Natural killer cell (primary cell): ENCODE measurements around the gene SP9. TPM values are rescaled to one million over a fixed set of nuclear protein-coding genes. Genes with fewer than 3 reads are reported as not detected.

ENCODE experiments used
- ATAC-seq, 3 donors: fragments of 150-1000 bp in 2 of 3; fragments of 200-7000 bp in 1 of 3; cut with Tn5 transposase; 1 replicate in 1 of 3; 2 replicates in 2 of 3; pipeline ENCODE4 v1.10.0; 2021; ENCODE audit warnings: mild to moderate bottlenecking in 2 of 3, moderate library complexity in 2 of 3
- DNase-seq, 2 donors: peaks; one replicate each; pipeline versions ENCODE4 v3.0.0 to v3.0.0-alpha.2; 2013 to 2021; ENCODE audit warnings: mixed read lengths in 1 of 2
- H3K27ac ChIP-seq: one replicate; pipeline ENCODE4 v1.5.1; 2013; ENCODE audit warnings: mild to moderate bottlenecking, low read length
- H3K27me3 ChIP-seq: one replicate; pipeline ENCODE4 v1.6.1; 2013; ENCODE audit warnings: low read length; ENCODE audit not compliant: control insufficient read depth, insufficient read depth
- H3K36me3 ChIP-seq: one replicate; pipeline ENCODE4 v1.6.1; 2013; ENCODE audit warnings: low read length; ENCODE audit not compliant: control insufficient read depth, insufficient read depth
- H3K4me1 ChIP-seq: one replicate; pipeline ENCODE4 v1.6.1; 2013; ENCODE audit warnings: low read length; ENCODE audit not compliant: control insufficient read depth, insufficient read depth
- H3K4me3 ChIP-seq: one replicate; pipeline ENCODE4 v1.5.1; 2013; ENCODE audit warnings: low read length
- H3K9me3 ChIP-seq: one replicate; pipeline ENCODE4 v1.6.1; 2013; ENCODE audit warnings: low read length; ENCODE audit not compliant: control insufficient read depth, insufficient read depth
- H3K27ac Mint-ChIP-seq, 2 donors: one replicate each; pipeline ENCODE4 v1.8.0; 2022; ENCODE audit warnings: mild to moderate bottlenecking in 2 of 2, mixed read lengths in 2 of 2, moderate library complexity in 1 of 2
- H3K27me3 Mint-ChIP-seq, 2 donors: one replicate each; pipeline ENCODE4 v1.8.0; 2022; ENCODE audit warnings: low read depth in 2 of 2, mixed read lengths in 2 of 2
- H3K36me3 Mint-ChIP-seq: one replicate; pipeline ENCODE4 v1.8.0; 2022; ENCODE audit warnings: mixed read lengths
- H3K4me1 Mint-ChIP-seq, 2 donors: one replicate each; pipeline ENCODE4 v1.8.0; 2022; ENCODE audit warnings: mixed read lengths in 2 of 2
- H3K4me3 Mint-ChIP-seq: one replicate; pipeline ENCODE4 v1.8.0; 2022; ENCODE audit warnings: mild to moderate bottlenecking, moderate library complexity, mixed read lengths
- H3K9me3 Mint-ChIP-seq, 2 donors: one replicate each; pipeline ENCODE4 v1.8.0; 2022; ENCODE audit warnings: mixed read lengths in 2 of 2
- WGBS: methylation state at CpG from one replicate; pipeline ENCODE4 v1.1.7; 2013; ENCODE audit warnings: missing lambda C conversion rate; ENCODE audit not compliant: insufficient coverage; 5-methylcytosine and 5-hydroxymethylcytosine counted together
- intact Hi-C: fragments of 100-400 bp; cut with micrococcal nuclease; formaldehyde crosslinking; loops from one replicate; pipeline ENCODE4 v1.14.2; 2022
- total RNA-seq, 4 donors: library from RNA; stranded (reverse); fragments of 120-200 nt in 1 of 4; gene quantifications; one replicate each; pipeline versions ENCODE4 v1.2.3 to v1.2.4, GENCODE V29; 2013 to 2022
- TF ChIP-seq, protein P1 (sequence below): fragments of 200-600 bp; IDR thresholded peaks from one replicate; pipeline ENCODE4 v1.8.0; 2022; ENCODE audit warnings: antibody characterized with exemption

SP9 gene
- total RNA-seq, 3 donors from 2014 or later (not counting 1 experiment from before 2014, with no cell fraction given), result not detected

DNA sequence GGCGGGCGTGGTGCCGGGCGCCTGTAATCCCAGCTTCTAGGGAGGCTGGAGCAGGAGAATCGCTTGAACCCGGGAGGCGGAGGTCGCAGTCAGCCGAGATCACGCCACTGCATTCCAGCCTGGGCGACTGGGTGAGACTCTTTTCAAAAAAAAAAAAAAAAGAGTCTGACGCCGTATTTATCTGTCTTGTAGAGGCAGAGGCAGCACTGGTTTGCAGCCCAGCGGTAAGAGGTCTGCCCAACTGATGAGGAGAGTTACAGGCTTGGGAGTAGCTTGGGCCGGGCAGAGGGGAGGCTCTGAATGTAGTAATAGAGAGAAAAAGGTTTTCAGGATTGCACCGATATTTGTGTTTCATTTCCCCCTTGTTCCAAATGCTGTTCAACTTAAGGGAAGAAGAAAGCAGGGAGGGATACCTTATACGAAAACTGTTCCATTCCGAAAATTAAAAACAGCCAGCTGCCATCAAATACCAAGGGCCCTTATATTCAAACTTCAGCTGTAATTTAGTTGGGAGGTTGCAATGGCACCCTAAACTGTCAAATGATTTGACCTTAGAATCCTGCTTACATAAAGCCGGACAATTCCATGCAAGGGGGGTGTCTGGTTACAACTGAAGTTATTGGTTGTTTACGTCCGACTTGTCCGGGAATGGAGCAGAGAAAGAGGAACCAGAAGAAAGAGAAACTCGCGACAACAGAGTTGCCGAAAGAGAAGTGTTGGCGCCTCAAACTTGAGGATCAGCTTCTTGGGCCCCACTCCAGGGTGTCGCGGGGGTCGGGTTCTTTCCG lies 9.2 kb upstream of the SP9 start:
- Histone ChIP-seq H3K27ac (no peak overlapping the region), H3K4me1 (peaks cover 27% of the 10 kb centered on the region), H3K27me3 (peaks cover 55% of the 10 kb centered on the region), H3K36me3 (no peaks in the 10 kb centered on the region), H3K4me3 (no peak overlapping the region), H3K9me3 (no peaks in the 10 kb centered on the region)
- Mint-ChIP-seq H3K27me3 (peaks cover 73 to 86% of the 10 kb centered on the region in 2 donors), H3K36me3 (no peaks in the 10 kb centered on the region), H3K4me1 (peaks cover 19 to 31% of the 10 kb centered on the region in 2 donors), H3K4me3 (peak overlapping the region; percentile 75), H3K27ac (no peak overlapping the region), H3K9me3 (no peaks in the 10 kb centered on the region)
- ATAC-seq, result no peak
- peak in 1 of 2 donors; percentile 13 for DNase-seq
- 58% methylated on average over 28 of the region's 30 CpGs for WGBS
- intact Hi-C loops, result no loop called here
- TF ChIP-seq, protein P1, sequence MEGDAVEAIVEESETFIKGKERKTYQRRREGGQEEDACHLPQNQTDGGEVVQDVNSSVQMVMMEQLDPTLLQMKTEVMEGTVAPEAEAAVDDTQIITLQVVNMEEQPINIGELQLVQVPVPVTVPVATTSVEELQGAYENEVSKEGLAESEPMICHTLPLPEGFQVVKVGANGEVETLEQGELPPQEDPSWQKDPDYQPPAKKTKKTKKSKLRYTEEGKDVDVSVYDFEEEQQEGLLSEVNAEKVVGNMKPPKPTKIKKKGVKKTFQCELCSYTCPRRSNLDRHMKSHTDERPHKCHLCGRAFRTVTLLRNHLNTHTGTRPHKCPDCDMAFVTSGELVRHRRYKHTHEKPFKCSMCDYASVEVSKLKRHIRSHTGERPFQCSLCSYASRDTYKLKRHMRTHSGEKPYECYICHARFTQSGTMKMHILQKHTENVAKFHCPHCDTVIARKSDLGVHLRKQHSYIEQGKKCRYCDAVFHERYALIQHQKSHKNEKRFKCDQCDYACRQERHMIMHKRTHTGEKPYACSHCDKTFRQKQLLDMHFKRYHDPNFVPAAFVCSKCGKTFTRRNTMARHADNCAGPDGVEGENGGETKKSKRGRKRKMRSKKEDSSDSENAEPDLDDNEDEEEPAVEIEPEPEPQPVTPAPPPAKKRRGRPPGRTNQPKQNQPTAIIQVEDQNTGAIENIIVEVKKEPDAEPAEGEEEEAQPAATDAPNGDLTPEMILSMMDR, result no peak

DNA sequence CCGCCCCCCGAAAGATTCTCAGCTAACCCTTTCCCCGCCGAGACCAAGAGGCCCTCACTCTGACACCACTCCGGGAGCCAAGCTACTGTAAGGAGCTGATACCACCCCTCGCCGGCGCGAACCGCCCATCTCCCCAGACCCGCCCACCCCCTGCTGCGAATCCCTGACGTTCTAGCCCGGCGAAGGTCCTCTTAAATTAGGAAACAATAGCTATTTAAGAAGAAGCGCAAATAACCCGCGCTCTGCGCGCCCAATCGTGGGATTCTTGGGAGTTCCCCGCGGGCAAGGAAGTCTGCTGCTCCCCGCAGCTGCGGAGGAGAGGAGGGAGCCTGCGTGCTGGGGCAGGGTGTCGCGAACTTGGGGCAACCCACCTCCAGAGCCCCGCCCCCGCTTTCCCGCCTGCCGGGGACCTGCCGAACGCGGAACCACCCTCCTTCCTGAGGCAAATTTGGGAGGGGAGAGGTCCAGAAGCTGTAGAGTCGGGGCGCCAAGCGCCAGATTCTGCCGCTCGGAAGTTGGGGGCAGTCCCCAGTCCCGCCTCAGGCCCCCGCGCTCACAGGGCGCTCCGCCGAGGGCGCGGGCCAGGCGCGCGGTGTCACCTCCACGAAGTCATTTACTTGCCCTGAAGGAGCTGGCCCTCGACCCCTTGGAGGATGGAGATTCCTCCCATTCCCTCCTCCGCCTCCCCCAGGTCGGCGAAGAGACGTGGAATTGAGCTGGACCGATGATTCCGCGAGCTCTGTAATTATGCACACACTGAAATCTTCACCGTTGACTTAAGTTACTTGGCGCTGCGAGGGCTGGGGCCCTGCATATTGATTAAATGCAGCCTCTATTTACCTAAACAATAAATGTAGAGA lies 8.4 kb upstream of the SP9 start:
- H3K27ac Mint-ChIP-seq, result peak overlapping the region in 1 of 2 donors; percentile 36
- no peak overlapping the region for H3K27ac ChIP-seq

DNA sequence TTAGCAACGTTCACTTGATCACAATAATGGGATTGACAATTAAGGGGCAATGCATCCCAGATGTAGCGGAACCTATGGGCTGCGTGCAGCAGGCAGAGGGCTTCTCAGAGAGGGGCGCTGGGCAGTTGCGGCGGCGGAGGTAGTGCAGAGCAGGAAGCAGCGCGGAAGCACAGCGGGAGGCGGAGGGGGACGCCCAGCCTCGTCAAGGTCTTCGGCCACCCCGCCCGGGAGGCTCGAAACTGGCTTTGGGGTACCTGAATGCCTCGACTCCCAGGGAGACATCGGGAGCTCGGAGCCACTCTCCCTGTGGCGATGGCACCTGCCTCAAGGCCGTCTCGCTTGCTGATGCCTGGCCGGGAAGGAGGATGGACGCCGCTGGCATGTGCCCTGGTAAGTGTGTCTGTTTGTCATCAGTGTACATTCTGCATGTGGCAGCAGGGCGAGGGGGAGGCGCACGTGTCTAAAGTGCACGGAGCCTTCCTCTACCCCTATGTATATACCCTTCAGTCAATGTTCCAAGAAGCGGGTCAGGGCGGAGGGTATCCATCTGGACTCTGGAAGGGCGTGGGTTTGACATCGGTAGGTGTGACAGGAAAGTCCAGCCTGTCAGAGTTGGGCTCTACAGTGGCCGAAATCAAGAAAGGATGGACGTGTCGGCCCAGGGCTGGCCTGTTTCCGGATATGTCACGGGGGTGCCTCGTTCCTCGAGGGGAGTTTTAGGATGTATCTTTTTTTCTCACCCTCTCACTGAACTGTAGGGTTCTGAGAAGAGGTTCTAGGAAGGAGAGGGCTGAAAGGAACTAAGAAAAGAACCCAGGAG lies 7.5 kb upstream of the SP9 start:
- H3K36me3 Mint-ChIP-seq, result no peaks in the 10 kb centered on the region
- WGBS, result 5% methylated on average over 40 of the region's 41 CpGs
- intact Hi-C loops, result no loop called here
- peak overlapping the region; percentile 34 for H3K4me3 ChIP-seq
- H3K4me1 Mint-ChIP-seq, result peaks cover 19 to 34% of the 10 kb centered on the region in 2 donors
- H3K4me3 Mint-ChIP-seq, result peak overlapping the region; percentile 75
- H3K27me3 Mint-ChIP-seq, result peaks cover 76 to 89% of the 10 kb centered on the region in 2 donors
- H3K4me1 ChIP-seq, result peaks cover 29% of the 10 kb centered on the region
- TF ChIP-seq, protein P1, result no peak
- peak; percentile 62 to 65 (median 64) for ATAC-seq
- no peaks in the 10 kb centered on the region for H3K36me3 ChIP-seq
- peaks cover 68% of the 10 kb centered on the region for H3K27me3 ChIP-seq
- peak in 1 of 2 donors; percentile 48 for DNase-seq
- H3K27ac ChIP-seq, result no peak overlapping the region
- no peaks in the 10 kb centered on the region for H3K9me3 ChIP-seq
- no peaks in the 10 kb centered on the region for H3K9me3 Mint-ChIP-seq
- H3K27ac Mint-ChIP-seq, result peak overlapping the region in 1 of 2 donors; percentile 36

More for the DNA sequence above, 8.4 kb upstream of the SP9 start:
- Mint-ChIP-seq H3K4me1 (peaks cover 19 to 31% of the 10 kb centered on the region in 2 donors), H3K4me3 (peak overlapping the region; percentile 75), H3K27me3 (peaks cover 75 to 87% of the 10 kb centered on the region in 2 donors), H3K9me3 (no peaks in the 10 kb centered on the region), H3K36me3 (no peaks in the 10 kb centered on the region)
- Histone ChIP-seq H3K4me1 (peaks cover 27% of the 10 kb centered on the region), H3K27me3 (peaks cover 60% of the 10 kb centered on the region), H3K36me3 (no peaks in the 10 kb centered on the region), H3K9me3 (no peaks in the 10 kb centered on the region), H3K4me3 (peak overlapping the region; percentile 34)
- DNase-seq (peak in 1 of 2 donors; percentile 60), ATAC-seq (peak; percentile 55 to 63 (median 60))
- WGBS, result 1% methylated on average over 63 of the region's 63 CpGs
- intact Hi-C loops, result no loop called here
- TF ChIP-seq, protein P1, result no peak
